Measurements from ENCODE around the gene PROSER2.
"Not testable (repeated sequence)": the region's sequence is repeated elsewhere in the genome, so short reads cannot be mapped to it uniquely, and the experiment has no call there.

PROSER2 gene

GRCh38 chr10:11838298-11838852 lies 15.2 kb downstream of the PROSER2 start:
- DNase-seq, result no peak

GRCh38 chr10:11841375-11841774 lies 18.2 kb downstream of the PROSER2 start:
- no peak for DNase-seq

- no peak for DNase-seq
These were observed 19.3 kb downstream of the PROSER2 start for GRCh38 chr10:11842411-11842810.

GRCh38 chr10:11845113-11845512 lies 22.0 kb downstream of the PROSER2 start:
- DNase-seq, result no peak

- no peak for DNase-seq
These were observed 23.4 kb downstream of the PROSER2 start for GRCh38 chr10:11846542-11846941.

- DNase-seq, result no peak
These were observed 26.1 kb downstream of the PROSER2 start for GRCh38 chr10:11849277-11849676.

GRCh38 chr10:11849911-11850310 lies 26.8 kb downstream of the PROSER2 start:
- no peak for DNase-seq

GRCh38 chr10:11851910-11852309 lies 28.8 kb downstream of the PROSER2 start:
- no peak for DNase-seq

- DNase-seq, result not testable (repeated sequence)
These were observed 29.5 kb downstream of the PROSER2 start for GRCh38 chr10:11852637-11853036.

GRCh38 chr10:11853468-11853867 lies 30.3 kb downstream of the PROSER2 start:
- DNase-seq, result no peak

GRCh38 chr10:11854301-11854700 lies 31.1 kb downstream of the PROSER2 start:
- DNase-seq, result no peak

GRCh38 chr10:11856089-11856488 lies 32.9 kb downstream of the PROSER2 start:
- no peak for DNase-seq

- no peak for DNase-seq
These were observed 33.5 kb downstream of the PROSER2 start for GRCh38 chr10:11856678-11857077.

- no peak for DNase-seq
These were observed 34.9 kb downstream of the PROSER2 start for GRCh38 chr10:11858093-11858492.

GRCh38 chr10:11861341-11861740 lies 38.2 kb downstream of the PROSER2 start:
- no peak for DNase-seq

GRCh38 chr10:11861811-11862428 lies 38.8 kb downstream of the PROSER2 start:
- no peak for DNase-seq

GRCh38 chr10:11863353-11864109 lies 40.4 kb downstream of the PROSER2 start:
- DNase-seq, result no peak

- no peak for DNase-seq
These were observed 41.6 kb downstream of the PROSER2 start for GRCh38 chr10:11864727-11865126.

- no peak for DNase-seq
These were observed 42.4 kb downstream of the PROSER2 start for GRCh38 chr10:11865561-11865960.

- DNase-seq, result no peak
These were observed 43.2 kb downstream of the PROSER2 start for GRCh38 chr10:11866199-11866925.

GRCh38 chr10:11869219-11869618 lies 46.1 kb downstream of the PROSER2 start:
- no peak for DNase-seq

GRCh38 chr10:11869743-11870460 lies 46.7 kb downstream of the PROSER2 start:
- DNase-seq, result no peak

GRCh38 chr10:11870461-11870780 lies 47.3 kb downstream of the PROSER2 start:
- no peak for DNase-seq

Measured in activated gamma-delta T cell treated with Interleukin-2 at 50 U/mL for 16 hours (primary cell).